Hepatocyte (in vitro differentiated cells): ENCODE results near the gene SNTG2. TPM values are rescaled to one million over a fixed set of nuclear protein-coding genes. Genes with fewer than 3 reads are reported as not detected.

Source experiments
- DNase-seq: peaks from one replicate; pipeline ENCODE4 v3.0.0-alpha.2; 2016; ENCODE audit warnings: low spot score
- H2AFZ ChIP-seq: fragments of 200-600 bp; sonication (generic); 2 replicates; pipeline ENCODE4 v1.6.0; 2016; ENCODE audit warnings: antibody characterized with exemption, mild to moderate bottlenecking
- H3K27ac ChIP-seq: fragments of 200-600 bp; sonication (generic); 2 replicates; pipeline ENCODE4 v1.5.1; 2016; ENCODE audit warnings: mild to moderate bottlenecking
- H3K27me3 ChIP-seq: fragments of 200-600 bp; sonication (generic); 2 replicates; pipeline ENCODE4 v1.6.1; 2016
- H3K36me3 ChIP-seq: fragments of 200-600 bp; sonication (generic); replicated peaks from 2 replicates; pipeline ENCODE4 v1.5.1; 2016; ENCODE audit warnings: low read depth; ENCODE audit not compliant: insufficient read depth
- H3K4me1 ChIP-seq: fragments of 200-600 bp; sonication (generic); 2 replicates; pipeline ENCODE4 v1.5.1; 2016; ENCODE audit warnings: mild to moderate bottlenecking, moderate library complexity; ENCODE audit not compliant: insufficient read depth
- H3K4me2 ChIP-seq: fragments of 200-600 bp; sonication (generic); 2 replicates; pipeline ENCODE4 v1.6.0; 2016
- H3K4me3 ChIP-seq: fragments of 200-600 bp; sonication (generic); 2 replicates; pipeline ENCODE4 v1.5.1; 2016; ENCODE audit warnings: mild to moderate bottlenecking
- H3K79me2 ChIP-seq: fragments of 200-600 bp; sonication (generic); 2 replicates; pipeline ENCODE4 v1.6.0; 2017; ENCODE audit warnings: mild to moderate bottlenecking
- H3K9me2 ChIP-seq: fragments of 200-600 bp; sonication (generic); replicated peaks from 2 replicates; pipeline ENCODE4 v1.6.0; 2017; ENCODE audit warnings: mild to moderate bottlenecking; ENCODE audit not compliant: insufficient read depth
- H3K9me3 ChIP-seq: fragments of 200-600 bp; sonication (generic); 2 replicates; pipeline ENCODE4 v1.5.1; 2016; ENCODE audit warnings: low read depth, mild to moderate bottlenecking
- H4K20me1 ChIP-seq: fragments of 200-600 bp; sonication (generic); 2 replicates; pipeline ENCODE4 v1.6.0; 2016; ENCODE audit warnings: mild to moderate bottlenecking; ENCODE audit not compliant: insufficient read depth, poor library complexity, severe bottlenecking
- CTCF ChIP-seq: fragments of 200-600 bp; sonication (generic); IDR thresholded peaks from 2 replicates; pipeline ENCODE4 v1.5.1; 2016; ENCODE audit warnings: antibody characterized with exemption, mild to moderate bottlenecking; ENCODE audit not compliant: poor library complexity
- EZH2 ChIP-seq: fragments of 200-600 bp; sonication (generic); IDR thresholded peaks from 2 replicates; pipeline ENCODE4 v1.6.1; 2016; ENCODE audit warnings: antibody characterized with exemption, mild to moderate bottlenecking, borderline replicate concordance
- EZH2phosphoT487 ChIP-seq: fragments of 200-600 bp; sonication (generic); IDR thresholded peaks from one replicate; pipeline ENCODE4 v1.6.1; 2018; ENCODE audit warnings: antibody characterized with exemption, mild to moderate bottlenecking, low read depth, moderate library complexity; ENCODE audit not compliant: unreplicated experiment, severe bottlenecking
- WGBS: methylation state at CpG from one replicate; pipeline ENCODE4 v1.1.6; 2016; ENCODE audit warnings: low lambda C conversion rate; ENCODE audit errors: missing lambda C conversion rate; 5-methylcytosine and 5-hydroxymethylcytosine counted together
- polyA plus RNA-seq: library from polyadenylated mRNA; unstranded; fragments of >200 nt; fragmentation: Nextera tagmentation; extraction: Ambion mirVana; gene quantifications from 2 replicates; pipeline ENCODE4 v1.2.1, GENCODE V29; 2016
- total RNA-seq: library from RNA; depleted of rRNA; stranded (reverse); fragments of >200 nt; gene quantifications from 2 replicates; pipeline ENCODE4 v1.2.3, GENCODE V29; 2014

The SNTG2 gene
- total and polyA plus RNA-seq, 2 experiments from 2014 or later, result not detected

GRCh38 chr2:1348789-1349188, 398.1 kb downstream of the SNTG2 start:
- no peak overlapping the region for H2AFZ ChIP-seq
- 100% methylated on average over 1 of the region's 1 CpG for WGBS

GRCh38 chr2:1350111-1350510, 399.5 kb downstream of the SNTG2 start:
- no peaks in the 10 kb centered on the region for H3K9me2 ChIP-seq
- no peaks in the 10 kb centered on the region for H3K36me3 ChIP-seq
- no peaks in the 10 kb centered on the region for H3K79me2 ChIP-seq
- no peaks in the 10 kb centered on the region for H4K20me1 ChIP-seq
- DNase-seq, result no peak
- H3K27ac ChIP-seq, result no peak overlapping the region
- no peak overlapping the region for H3K4me3 ChIP-seq
- H3K27me3 ChIP-seq, result no peaks in the 10 kb centered on the region
- 75% methylated on average over 5 of the region's 5 CpGs for WGBS
- no peak overlapping the region for H2AFZ ChIP-seq
- no peaks in the 10 kb centered on the region for H3K9me3 ChIP-seq
- H3K4me2 ChIP-seq, result no peak overlapping the region
- TF ChIP-seq EZH2, result no peak
- TF ChIP-seq EZH2phosphoT487, result no peak
- no peak for TF ChIP-seq CTCF
- no peaks in the 10 kb centered on the region for H3K4me1 ChIP-seq

More at GRCh38 chr2:1348789-1349188, 398.1 kb downstream of the SNTG2 start:
- Histone ChIP-seq H3K9me2 (no peaks in the 10 kb centered on the region), H3K4me2 (no peak overlapping the region), H3K9me3 (no peaks in the 10 kb centered on the region), H3K4me3 (no peak overlapping the region), H3K79me2 (no peaks in the 10 kb centered on the region), H3K36me3 (no peaks in the 10 kb centered on the region), H3K27me3 (no peaks in the 10 kb centered on the region), H3K4me1 (no peaks in the 10 kb centered on the region), H3K27ac (no peak overlapping the region), H4K20me1 (no peaks in the 10 kb centered on the region)
- TF ChIP-seq EZH2, result no peak
- TF ChIP-seq CTCF, result no peak
- no peak for TF ChIP-seq EZH2phosphoT487
- no peak for DNase-seq

GRCh38 chr2:1353124-1353523, 402.5 kb downstream of the SNTG2 start:
- Histone ChIP-seq H3K4me2 (no peak overlapping the region), H2AFZ (no peak overlapping the region), H3K4me1 (no peaks in the 10 kb centered on the region), H3K79me2 (no peaks in the 10 kb centered on the region), H4K20me1 (no peaks in the 10 kb centered on the region), H3K27me3 (no peaks in the 10 kb centered on the region), H3K27ac (no peak overlapping the region), H3K9me3 (no peaks in the 10 kb centered on the region), H3K36me3 (no peaks in the 10 kb centered on the region), H3K9me2 (no peaks in the 10 kb centered on the region), H3K4me3 (no peak overlapping the region)
- TF ChIP-seq CTCF (no peak), EZH2 (no peak), EZH2phosphoT487 (no peak)
- WGBS, result 81% methylated on average over 9 of the region's 9 CpGs
- DNase-seq, result no peak

- no peak overlapping the region for H3K27ac ChIP-seq
- TF ChIP-seq EZH2, result no peak
- TF ChIP-seq CTCF, result no peak
- TF ChIP-seq EZH2phosphoT487, result no peak
- H3K4me2 ChIP-seq, result no peak overlapping the region
- no peaks in the 10 kb centered on the region for H3K27me3 ChIP-seq
- no peaks in the 10 kb centered on the region for H3K79me2 ChIP-seq
- no peaks in the 10 kb centered on the region for H4K20me1 ChIP-seq
- no peak for DNase-seq
- H3K4me3 ChIP-seq, result no peak overlapping the region
- no peaks in the 10 kb centered on the region for H3K9me2 ChIP-seq
- H3K36me3 ChIP-seq, result no peaks in the 10 kb centered on the region
- no peaks in the 10 kb centered on the region for H3K9me3 ChIP-seq
- WGBS, result 83% methylated on average over 10 of the region's 10 CpGs
- H3K4me1 ChIP-seq, result no peaks in the 10 kb centered on the region
- no peak overlapping the region for H2AFZ ChIP-seq
Observed at GRCh38 chr2:1353543-1353942, 402.9 kb downstream of the SNTG2 start.
